HepG2 (cell line): Measurements from ENCODE around the gene ITGAE. TPM values are rescaled to one million over a fixed set of nuclear protein-coding genes. Genes with fewer than 3 reads are reported as not detected.

ENCODE experiments used
- ATAD3A ChIP-seq: sonication (generic); formaldehyde crosslinking; IDR thresholded peaks from 2 replicates; pipeline ENCODE4 v1.4.0; 2020; ENCODE audit warnings: missing genetic modification reagents
- ATF5 ChIP-seq: sonication (generic); formaldehyde crosslinking; IDR thresholded peaks from 2 replicates; pipeline ENCODE4 v1.4.0; 2020; ENCODE audit warnings: mild to moderate bottlenecking, low read depth, missing genetic modification reagents
- ATF7 ChIP-seq, 2 experiments: fragments of 450-650 bp in 1 of 2; sonication (generic) in 1 of 2; formaldehyde crosslinking in 1 of 2; IDR thresholded peaks; 2 replicates each; pipeline versions ENCODE4 v1.4.0 to v1.6.1; 2016 to 2020; ENCODE audit warnings: antibody characterized with exemption in 1 of 2, mild to moderate bottlenecking in 1 of 2, missing genetic modification reagents in 1 of 2
- BRCA1 ChIP-seq: sonication (generic); formaldehyde crosslinking; IDR thresholded peaks from 2 replicates; pipeline ENCODE4 v1.4.0; 2020; ENCODE audit warnings: missing genetic modification reagents
- GATAD1 ChIP-seq: IDR thresholded peaks from 2 replicates; pipeline ENCODE4 v1.6.1; 2016; ENCODE audit warnings: missing genetic modification reagents, missing compliant biosample characterization
- GATAD2A ChIP-seq: IDR thresholded peaks from 2 replicates; pipeline ENCODE4 v1.6.1; 2016
- HMG20B ChIP-seq: conservative IDR thresholded peaks from 2 replicates; pipeline ENCODE4 v1.6.1; 2016; ENCODE audit warnings: missing genetic modification reagents, missing compliant biosample characterization
- HNF4G ChIP-seq, 2 experiments: sonication (generic) in 1 of 2; formaldehyde crosslinking in 1 of 2; IDR thresholded peaks; 2 replicates each; pipeline versions ENCODE4 v1.4.0 to v1.6.1; 2011 to 2020; ENCODE audit warnings: borderline replicate concordance in 2 of 2, low read depth in 2 of 2, mild to moderate bottlenecking in 2 of 2, low read length in 1 of 2, missing genetic modification reagents in 1 of 2, moderate library complexity in 1 of 2
- KDM4B ChIP-seq: sonication (generic); formaldehyde crosslinking; IDR thresholded peaks from 2 replicates; pipeline ENCODE4 v1.4.0; 2020; ENCODE audit warnings: missing genetic modification reagents
- KLF16 ChIP-seq, 2 experiments: sonication (generic) in 1 of 2; formaldehyde crosslinking in 1 of 2; IDR thresholded peaks; 2 replicates each; pipeline versions ENCODE4 v1.6.1 to v1.8.0; 2016 to 2023; ENCODE audit warnings: missing genetic modification reagents in 2 of 2, missing compliant biosample characterization in 1 of 2
- MAFK ChIP-seq, 2 experiments: IDR thresholded peaks in 1 of 2; conservative IDR thresholded peaks in 1 of 2; 2 replicates each; pipeline ENCODE4 v1.6.1; 2011; ENCODE audit warnings: improper control_type of control experiment in 2 of 2, low read length in 2 of 2
- MED1 ChIP-seq: sonication (generic); formaldehyde crosslinking; IDR thresholded peaks from 2 replicates; pipeline ENCODE4 v1.4.0; 2020; ENCODE audit warnings: missing genetic modification reagents
- NONO ChIP-seq, 2 experiments: fragments of 450-650 bp in 1 of 2; sonication (generic) in 1 of 2; formaldehyde crosslinking in 1 of 2; IDR thresholded peaks in 1 of 2; conservative IDR thresholded peaks in 1 of 2; 2 replicates each; pipeline versions ENCODE4 v1.6.1 to v1.8.0; 2017 to 2022; ENCODE audit warnings: mild to moderate bottlenecking in 1 of 2, missing genetic modification reagents in 1 of 2, moderate library complexity in 1 of 2
- PAWR ChIP-seq: sonication (generic); formaldehyde crosslinking; IDR thresholded peaks from 2 replicates; pipeline ENCODE4 v1.4.0; 2020; ENCODE audit warnings: missing genetic modification reagents, mild to moderate bottlenecking, borderline replicate concordance
- SPEN ChIP-seq: sonication (generic); formaldehyde crosslinking; IDR thresholded peaks from 2 replicates; pipeline ENCODE4 v1.5.1; 2020; ENCODE audit warnings: low read depth, mild to moderate bottlenecking, missing genetic modification reagents
- ZC3H4 ChIP-seq: sonication (generic); formaldehyde crosslinking; IDR thresholded peaks from 2 replicates; pipeline ENCODE4 v1.4.0; 2020; ENCODE audit warnings: missing genetic modification reagents, borderline replicate concordance
- ZNF121 ChIP-seq: sonication (generic); formaldehyde crosslinking; IDR thresholded peaks from 2 replicates; pipeline ENCODE4 v1.5.0; 2020; ENCODE audit warnings: mild to moderate bottlenecking, missing genetic modification reagents
- ZNF282 ChIP-seq: fragments of 450-650 bp; IDR thresholded peaks from 2 replicates; pipeline ENCODE4 v1.6.1; 2018; ENCODE audit not compliant: partially characterized antibody
- ZNF329 ChIP-seq: sonication (generic); formaldehyde crosslinking; IDR thresholded peaks from 2 replicates; pipeline ENCODE4 v1.9.0; 2021; ENCODE audit warnings: low read depth, mild to moderate bottlenecking, missing genetic modification reagents
- ZNF580 ChIP-seq: IDR thresholded peaks from 2 replicates; pipeline ENCODE4 v1.6.1; 2016; ENCODE audit warnings: low read depth, borderline replicate concordance
- ZNF749 ChIP-seq: sonication (generic); formaldehyde crosslinking; IDR thresholded peaks from 2 replicates; pipeline ENCODE4 v1.8.0; 2022; ENCODE audit warnings: mild to moderate bottlenecking, missing genetic modification reagents, moderate library complexity, borderline replicate concordance
- ZSCAN12 ChIP-seq: sonication (generic); formaldehyde crosslinking; IDR thresholded peaks from 2 replicates; pipeline ENCODE4 v1.9.0; 2021; ENCODE audit warnings: mild to moderate bottlenecking, missing genetic modification reagents
- polyA plus RNA-seq, 8 experiments: library from polyadenylated mRNA; depleted of rRNA in 3 of 8; stranded (reverse) in 7 of 8; unstranded in 1 of 8; fragments of >200 nt; fragmentation: Illumina TruSeq in 4 of 8; extraction: Trizol in 4 of 8; gene quantifications; 2 replicates each; pipeline versions ENCODE4 v1.2.1 to v1.2.3, GENCODE V29; 2011 to 2016; ENCODE audit warnings: low read depth in 4 of 8, missing spikeins in 1 of 8, mixed read lengths in 1 of 8; ENCODE audit not compliant: insufficient read depth in 1 of 8
- total RNA-seq, 5 experiments: library from RNA; depleted of rRNA; stranded (reverse); fragments of >200 nt; fragmentation: Illumina TruSeq; extraction: Trizol; gene quantifications; 2 replicates each; pipeline ENCODE4 v1.2.3, GENCODE V29; 2016; ENCODE audit warnings: low read depth in 1 of 5
- TF ChIP-seq, protein P1 (sequence below): IDR thresholded peaks from 2 replicates; pipeline ENCODE4 v1.6.1; 2016; ENCODE audit warnings: low read depth, control low read depth
- TF ChIP-seq, protein P2 (sequence below): IDR thresholded peaks from 2 replicates; pipeline ENCODE4 v1.6.1; 2016; ENCODE audit warnings: missing compliant biosample characterization, missing genetic modification reagents, borderline replicate concordance
- TF ChIP-seq, protein P3 (sequence below): sonication (generic); formaldehyde crosslinking; IDR thresholded peaks from 2 replicates; pipeline ENCODE4 v1.4.0; 2020; ENCODE audit warnings: missing genetic modification reagents

ITGAE gene
- total and polyA plus RNA-seq, 2 of the 13 experiments (the other 11 are each of a cell fraction or from before 2014, with no cell fraction given) = 42.3 to 49.0 TPM

GRCh38 chr17:3794557-3795389 lies 6.2 kb downstream of the ITGAE start (continued):
- TF ChIP-seq, protein P1, sequence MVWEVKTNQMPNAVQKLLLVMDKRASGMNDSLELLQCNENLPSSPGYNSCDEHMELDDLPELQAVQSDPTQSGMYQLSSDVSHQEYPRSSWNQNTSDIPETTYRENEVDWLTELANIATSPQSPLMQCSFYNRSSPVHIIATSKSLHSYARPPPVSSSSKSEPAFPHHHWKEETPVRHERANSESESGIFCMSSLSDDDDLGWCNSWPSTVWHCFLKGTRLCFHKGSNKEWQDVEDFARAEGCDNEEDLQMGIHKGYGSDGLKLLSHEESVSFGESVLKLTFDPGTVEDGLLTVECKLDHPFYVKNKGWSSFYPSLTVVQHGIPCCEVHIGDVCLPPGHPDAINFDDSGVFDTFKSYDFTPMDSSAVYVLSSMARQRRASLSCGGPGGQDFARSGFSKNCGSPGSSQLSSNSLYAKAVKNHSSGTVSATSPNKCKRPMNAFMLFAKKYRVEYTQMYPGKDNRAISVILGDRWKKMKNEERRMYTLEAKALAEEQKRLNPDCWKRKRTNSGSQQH = no peak
- TF ChIP-seq SPEN (CRISPR knock-in tag) = peak; percentile 68; the same call in 1 of the 2 replicates
- 0 out of 2 replicates have a peak, but pooled peaks have one; percentile 70 for TF ChIP-seq BRCA1 (CRISPR knock-in tag)
- TF ChIP-seq KDM4B (CRISPR knock-in tag) = peak; percentile 53; the same call in 1 of the 2 replicates
- no peak for TF ChIP-seq ZSCAN12 (CRISPR knock-in tag)
- no peak for TF ChIP-seq ATF5
- TF ChIP-seq, protein P2, sequence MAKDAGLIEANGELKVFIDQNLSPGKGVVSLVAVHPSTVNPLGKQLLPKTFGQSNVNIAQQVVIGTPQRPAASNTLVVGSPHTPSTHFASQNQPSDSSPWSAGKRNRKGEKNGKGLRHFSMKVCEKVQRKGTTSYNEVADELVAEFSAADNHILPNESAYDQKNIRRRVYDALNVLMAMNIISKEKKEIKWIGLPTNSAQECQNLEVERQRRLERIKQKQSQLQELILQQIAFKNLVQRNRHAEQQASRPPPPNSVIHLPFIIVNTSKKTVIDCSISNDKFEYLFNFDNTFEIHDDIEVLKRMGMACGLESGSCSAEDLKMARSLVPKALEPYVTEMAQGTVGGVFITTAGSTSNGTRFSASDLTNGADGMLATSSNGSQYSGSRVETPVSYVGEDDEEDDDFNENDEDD = peak; percentile 30; the same call in 1 of the 2 replicates
- peak; percentile 61; the same call in 1 of the 2 replicates for TF ChIP-seq ZC3H4
- TF ChIP-seq MED1 = peak; percentile 75
- TF ChIP-seq ZNF282 = no peak
- TF ChIP-seq KLF16 (CRISPR knock-in tag; IDR thresholded peaks at IDR 0.05) = peak in 1 of 2 experiments; percentile 23; a peak in 1 of 4 replicates
- peak; percentile 69; the same call in 1 of the 2 replicates for TF ChIP-seq HMG20B (CRISPR knock-in tag)
- TF ChIP-seq NONO (IDR thresholded peaks at IDR 0.05) = no peak
- peak; percentile 57 for TF ChIP-seq NONO (CRISPR knock-in tag; conservative IDR thresholded peaks at IDR 0.05)
- TF ChIP-seq ZNF329 (CRISPR knock-in tag) = 0 out of 2 replicates have a peak, but pooled peaks have one; percentile 38
- TF ChIP-seq ATF7 (IDR thresholded peaks at IDR 0.05) = no peak
- peak; percentile 22; the same call in 1 of the 2 replicates for TF ChIP-seq ATF7 (CRISPR knock-in tag; IDR thresholded peaks at IDR 0.05)
- no peak for TF ChIP-seq ATAD3A
- TF ChIP-seq PAWR (CRISPR knock-in tag) = no peak
- TF ChIP-seq GATAD2A (CRISPR knock-in tag) = peak; percentile 86
- no peak for TF ChIP-seq ZNF749 (CRISPR knock-in tag)
- peak; percentile 82 for TF ChIP-seq HNF4G (IDR thresholded peaks at IDR 0.05; ENCODE audit: borderline replicate concordance, low read depth, low read length)
- TF ChIP-seq HNF4G (CRISPR knock-in tag; IDR thresholded peaks at IDR 0.05; ENCODE audit: borderline replicate concordance, low read depth) = peak; percentile 72
- 0 out of 2 replicates have a peak, but pooled peaks have one; percentile 15 for TF ChIP-seq ZNF580 (CRISPR knock-in tag)
- TF ChIP-seq ZNF121 = peak; percentile 43; the same call in 1 of the 2 replicates
- TF ChIP-seq GATAD1 = 0 out of 2 replicates have a peak, but pooled peaks have one; percentile 27
- TF ChIP-seq MAFK (conservative IDR thresholded peaks at IDR 0.05 in 1 of 2, IDR thresholded peaks at IDR 0.05 in 1 of 2; ENCODE audit: low read length in 2 of 2) = 0 out of 4 replicates have a peak, but pooled peaks of 1 of the 2 experiments have one; percentile 13
- TF ChIP-seq, protein P3, sequence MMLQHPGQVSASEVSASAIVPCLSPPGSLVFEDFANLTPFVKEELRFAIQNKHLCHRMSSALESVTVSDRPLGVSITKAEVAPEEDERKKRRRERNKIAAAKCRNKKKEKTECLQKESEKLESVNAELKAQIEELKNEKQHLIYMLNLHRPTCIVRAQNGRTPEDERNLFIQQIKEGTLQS (CRISPR knock-in tag) = no peak
